HG03558 (cell line): ENCODE measurements around the gene THY1.

Source experiments
- ATAC-seq: cut with Tn5 transposase; IDR thresholded peaks from one replicate; pipeline ENCODE4 v1.9.1; 2021; ENCODE audit warnings: moderate number of reproducible peaks; ENCODE audit not compliant: unreplicated experiment; ENCODE audit errors: extremely low read depth

Gene THY1

GRCh38 chr11:119372260-119373058 lies 50.5 kb downstream of the THY1 start:
- ATAC-seq: no peak

- no peak for ATAC-seq
Observed at GRCh38 chr11:119371778-119372182, 51.2 kb downstream of the THY1 start.

- ATAC-seq: no peak
Observed at GRCh38 chr11:119371067-119371601, 51.8 kb downstream of the THY1 start.

- no peak for ATAC-seq
Observed at GRCh38 chr11:119370486-119371046, 52.4 kb downstream of the THY1 start.

- ATAC-seq: no peak
Observed at GRCh38 chr11:119369132-119369925, 53.6 kb downstream of the THY1 start.

- ATAC-seq: no peak
Observed at GRCh38 chr11:119368121-119369034, 54.6 kb downstream of the THY1 start.

GRCh38 chr11:119367661-119368120 lies 55.3 kb downstream of the THY1 start:
- no peak for ATAC-seq
